GM18870 (cell line): ENCODE data around the gene TMEM132D.

Experiments
- ATAC-seq: cut with Tn5 transposase; IDR thresholded peaks from one replicate; pipeline ENCODE4 v1.9.1; 2021; ENCODE audit warnings: moderate library complexity; ENCODE audit not compliant: unreplicated experiment

The TMEM132D gene

GRCh38 chr12:129276361-129277060, 627.3 kb downstream of the TMEM132D start:
- ATAC-seq: no peak

GRCh38 chr12:129269756-129270495, 633.9 kb downstream of the TMEM132D start:
- no peak for ATAC-seq

GRCh38 chr12:129258781-129259318, 645.0 kb downstream of the TMEM132D start:
- no peak for ATAC-seq

GRCh38 chr12:129257524-129257923, 646.3 kb downstream of the TMEM132D start:
- ATAC-seq: no peak

GRCh38 chr12:129246630-129247029, 657.2 kb downstream of the TMEM132D start:
- ATAC-seq: no peak

- no peak for ATAC-seq
Observed at GRCh38 chr12:129245769-129246168, 658.1 kb downstream of the TMEM132D start.

- ATAC-seq: no peak
Observed at GRCh38 chr12:129241852-129242251, 662.0 kb downstream of the TMEM132D start.

GRCh38 chr12:129237881-129238280, 665.9 kb downstream of the TMEM132D start:
- no peak for ATAC-seq

- no peak for ATAC-seq
Observed at GRCh38 chr12:129234209-129234608, 669.6 kb downstream of the TMEM132D start.

- no peak for ATAC-seq
Observed at GRCh38 chr12:129231491-129231890, 672.3 kb downstream of the TMEM132D start.

GRCh38 chr12:129230995-129231394, 672.8 kb downstream of the TMEM132D start:
- no peak for ATAC-seq

GRCh38 chr12:129226851-129227250, 677.0 kb downstream of the TMEM132D start:
- ATAC-seq: no peak

GRCh38 chr12:129226005-129226404, 677.8 kb downstream of the TMEM132D start:
- ATAC-seq: no peak

- ATAC-seq: no peak
Observed at GRCh38 chr12:129215556-129215955, 688.3 kb downstream of the TMEM132D start.

GRCh38 chr12:129213551-129213950, 690.3 kb downstream of the TMEM132D start:
- no peak for ATAC-seq

GRCh38 chr12:129211862-129212630, 691.8 kb downstream of the TMEM132D start:
- no peak for ATAC-seq

GRCh38 chr12:129208566-129208965, 695.3 kb downstream of the TMEM132D start:
- no peak for ATAC-seq

- ATAC-seq: no peak
Observed at GRCh38 chr12:129207084-129207483, 696.7 kb downstream of the TMEM132D start.

GRCh38 chr12:129203456-129203855, 700.4 kb downstream of the TMEM132D start:
- no peak for ATAC-seq

GRCh38 chr12:129202109-129202814, 701.6 kb downstream of the TMEM132D start:
- no peak for ATAC-seq

- ATAC-seq: no peak
Observed at GRCh38 chr12:129201029-129201428, 702.8 kb downstream of the TMEM132D start.
